GM12878 (cell line): ENCODE data around the gene TEX50. TPM values are rescaled to one million over a fixed set of nuclear protein-coding genes. Genes with fewer than 3 reads are reported as not detected.

ENCODE experiments used
- ATAC-seq: fragments of 200-7000 bp; cut with Tn5 transposase; 3 replicates; pipeline ENCODE4 v1.9.1; 2020; ENCODE audit warnings: mild to moderate bottlenecking, moderate library complexity
- BruUV-seq: library from RNA; stranded (reverse); fragments of 400-500 nt; replicated peaks from 2 replicates; lab custom pipeline; 2021; lab: Mats Ljungman, UMichigan
- CTCF ChIA-PET: fragments of 300-600 bp; sonication (Branson Sonifier 250); formaldehyde crosslinking; extraction: SDS; loops from one replicate; lab custom pipeline; 2021; ENCODE audit warnings: inconsistent platforms; lab: Yijun Ruan, JAX
- POLR2A ChIA-PET: fragments of 350-600 bp; formaldehyde crosslinking; extraction: SDS; loops from one replicate; lab custom pipeline; 2021; ENCODE audit warnings: inconsistent platforms; lab: Charles Lee
- RAD21 ChIA-PET: fragments of 300-600 bp; sonication (Branson Sonifier 250); formaldehyde crosslinking; loops from one replicate; lab custom pipeline; 2023; ENCODE audit warnings: antibody characterized with exemption; ENCODE audit not compliant: unreplicated experiment; lab: Charles Lee
- SMC1A ChIA-PET: fragments of 300-600 bp; sonication (Branson Sonifier 250); formaldehyde crosslinking; loops from one replicate; lab custom pipeline; 2023; ENCODE audit not compliant: unreplicated experiment, uncharacterized antibody; lab: Charles Lee
- DNase-seq: peaks from one replicate; pipeline ENCODE4 v3.0.0-alpha.2; 2011; ENCODE audit warnings: low read depth, low spot score
- FAIRE-seq: peaks from 3 replicates; lab custom pipeline; 2011; peaks lifted over from hg19 to GRCh38; lab: Jason Lieb, UNC
- H2AFZ ChIP-seq: 2 replicates; pipeline ENCODE4 v1.6.0; 2011; ENCODE audit warnings: low read depth, low read length, control low read depth; ENCODE audit not compliant: control insufficient read depth
- H3K27ac ChIP-seq: 2 replicates; pipeline ENCODE4 v1.5.1; 2011; ENCODE audit warnings: control low read depth; ENCODE audit not compliant: control insufficient read depth, insufficient read depth
- H3K27me3 ChIP-seq, 2 experiments: replicated peaks in 1 of 2; 2 replicates each; pipeline versions ENCODE4 v1.6.0 to v1.6.1; 2011; ENCODE audit warnings: low read length in 1 of 2; ENCODE audit not compliant: control insufficient read depth in 2 of 2, insufficient read depth in 2 of 2
- H3K36me3 ChIP-seq, 2 experiments: 2 replicates each; pipeline ENCODE4 v1.5.1; 2011; ENCODE audit warnings: low read length in 1 of 2; ENCODE audit not compliant: control insufficient read depth in 2 of 2, insufficient read depth in 2 of 2
- H3K4me1 ChIP-seq: 2 replicates; pipeline ENCODE4 v1.6.1; 2011; ENCODE audit warnings: mild to moderate bottlenecking, low read length, moderate library complexity, mixed read lengths; ENCODE audit not compliant: control insufficient read depth, insufficient read depth
- H3K4me2 ChIP-seq: 2 replicates; pipeline ENCODE4 v1.6.0; 2011; ENCODE audit warnings: control low read depth; ENCODE audit not compliant: control insufficient read depth, insufficient read depth
- H3K4me3 ChIP-seq: fragments of 200-600 bp; sonication (generic); 2 replicates; pipeline ENCODE4 v1.5.1; 2016
- H3K79me2 ChIP-seq: 2 replicates; pipeline ENCODE4 v1.6.0; 2011; ENCODE audit warnings: low read length; ENCODE audit not compliant: control insufficient read depth, insufficient read depth
- H3K9ac ChIP-seq: 2 replicates; pipeline ENCODE4 v1.8.0; 2011; ENCODE audit warnings: low read length, control low read depth, mixed read lengths; ENCODE audit not compliant: control insufficient read depth, insufficient read depth
- H3K9me3 ChIP-seq: replicated peaks from 3 replicates; pipeline ENCODE4 v1.5.1; 2011; ENCODE audit warnings: mild to moderate bottlenecking, low read length; ENCODE audit not compliant: control insufficient read depth, insufficient read depth
- H4K20me1 ChIP-seq: 2 replicates; pipeline ENCODE4 v1.6.0; 2011; ENCODE audit not compliant: control insufficient read depth, insufficient read depth
- ASH2L ChIP-seq: fragments of 300-600, 200-600 bp; sonication (generic); IDR thresholded peaks from 2 replicates; pipeline ENCODE4 v1.6.1; 2017; ENCODE audit warnings: low read depth, mild to moderate bottlenecking, borderline replicate concordance
- BRCA1 ChIP-seq: IDR thresholded peaks from 2 replicates; pipeline ENCODE4 v1.6.1; 2011; ENCODE audit warnings: low read depth, low read length, improper control_type of control experiment
- CEBPB ChIP-seq, 2 experiments: fragments of 150-350 bp in 1 of 2; IDR thresholded peaks; 2 replicates each; pipeline ENCODE4 v1.6.1; 2012 to 2014; ENCODE audit warnings: low read depth in 2 of 2, low read length in 2 of 2, borderline replicate concordance in 1 of 2, inconsistent platforms in 1 of 2
- CHD4 ChIP-seq: fragments of 200-600 bp; sonication (generic); IDR thresholded peaks from 2 replicates; pipeline ENCODE4 v1.6.1; 2016; ENCODE audit warnings: mild to moderate bottlenecking
- EP300 ChIP-seq, 2 experiments: fragments of 150-350 bp in 1 of 2; IDR thresholded peaks; 2 replicates each; pipeline ENCODE4 v1.6.1; 2011 to 2012; ENCODE audit warnings: low read depth in 2 of 2, low read length in 2 of 2, borderline replicate concordance in 1 of 2, improper control_type of control experiment in 1 of 2, inconsistent platforms in 1 of 2; ENCODE audit not compliant: control insufficient read depth in 1 of 2
- EZH2 ChIP-seq: IDR thresholded peaks from 2 replicates; pipeline ENCODE4 v1.6.1; 2012; ENCODE audit warnings: low read depth, mild to moderate bottlenecking, control low read depth, inconsistent platforms, low read length, borderline replicate concordance; ENCODE audit not compliant: control insufficient read depth
- GABPA ChIP-seq: IDR thresholded peaks from 2 replicates; pipeline ENCODE4 v1.6.1; 2014; ENCODE audit warnings: antibody characterized with exemption, low read depth, mild to moderate bottlenecking, inconsistent platforms
- HDAC2 ChIP-seq: fragments of 200-600 bp; sonication (generic); IDR thresholded peaks from 2 replicates; pipeline ENCODE4 v1.6.1; 2017
- MTA2 ChIP-seq: fragments of 450-650 bp; IDR thresholded peaks from 2 replicates; pipeline ENCODE4 v1.6.1; 2016; ENCODE audit warnings: low read depth, mild to moderate bottlenecking, moderate library complexity
- MXI1 ChIP-seq: fragments of 150-350 bp; IDR thresholded peaks from 2 replicates; pipeline ENCODE4 v1.6.1; 2011; ENCODE audit warnings: low read depth, mild to moderate bottlenecking, inconsistent platforms, low read length, improper control_type of control experiment
- NRF1 ChIP-seq: conservative IDR thresholded peaks from 2 replicates; pipeline ENCODE4 v1.6.1; 2011; ENCODE audit warnings: mild to moderate bottlenecking, low read depth, low read length, improper control_type of control experiment
- RAD21 ChIP-seq: IDR thresholded peaks from 2 replicates; pipeline ENCODE4 v1.6.1; 2011; ENCODE audit warnings: mild to moderate bottlenecking, low read depth, low read length, moderate library complexity; ENCODE audit not compliant: insufficient read depth
- RAD51 ChIP-seq: fragments of 450-650 bp; IDR thresholded peaks from 2 replicates; pipeline ENCODE4 v1.6.1; 2016; ENCODE audit warnings: moderate library complexity, mild to moderate bottlenecking, inconsistent platforms
- SMAD1 ChIP-seq: fragments of 450-650 bp; IDR thresholded peaks from 2 replicates; pipeline ENCODE4 v1.6.1; 2018; ENCODE audit warnings: mild to moderate bottlenecking, low read depth; ENCODE audit not compliant: partially characterized antibody
- STAT3 ChIP-seq: IDR thresholded peaks from 2 replicates; pipeline ENCODE4 v1.6.1; 2011; ENCODE audit warnings: low read depth, low read length, improper control_type of control experiment
- ZNF384 ChIP-seq: IDR thresholded peaks from 2 replicates; pipeline ENCODE4 v1.6.1; 2012; ENCODE audit warnings: low read depth, mild to moderate bottlenecking, low read length, improper control_type of control experiment, borderline replicate concordance
- WGBS: methylation state at CpG from one replicate; pipeline ENCODE4 v1.1.6; 2016; ENCODE audit warnings: low lambda C conversion rate; ENCODE audit not compliant: insufficient replicate concordance, insufficient coverage; ENCODE audit errors: missing lambda C conversion rate; 5-methylcytosine and 5-hydroxymethylcytosine counted together
- in situ Hi-C: fragments of 300-500 bp; cut with MboI; formaldehyde crosslinking; loops from 9 replicates; pipeline ENCODE4 v1.14.3; 2018; ENCODE audit warnings: mixed read lengths
- intact Hi-C: fragments of 100-400 bp; cut with micrococcal nuclease; formaldehyde crosslinking; loops from one replicate; pipeline ENCODE4 v1.14.2; 2022; ENCODE audit not compliant: unreplicated experiment
- polyA plus RNA-seq, 11 experiments: library from polyadenylated mRNA; depleted of rRNA in 4 of 11; unstranded in 6 of 11; stranded (reverse) in 5 of 11; fragments of >200 nt; fragmentation: Nextera tagmentation in 4 of 11; fragmentation: Illumina TruSeq in 1 of 11; extraction: Ambion mirVana in 4 of 11; extraction: Trizol in 1 of 11; gene quantifications; 1 replicate in 1 of 11; 2 replicates in 10 of 11; pipeline versions ENCODE4 v1.2.1 to v1.2.3, GENCODE V29; 2011 to 2016; ENCODE audit warnings: inconsistent platforms in 2 of 11, missing spikeins in 2 of 11, low read depth in 1 of 11
- total RNA-seq, 4 experiments: library from RNA; depleted of rRNA in 3 of 4; stranded (reverse); fragments of >200 nt in 3 of 4; fragmentation: Illumina TruSeq in 1 of 4; extraction: Trizol in 1 of 4; gene quantifications; 2 replicates each; pipeline versions ENCODE4 v1.2.1 to v1.2.3, GENCODE V29; 2013 to 2021
- TF ChIP-seq, protein P1 (sequence below): fragments of 450-650 bp; IDR thresholded peaks from 2 replicates; pipeline ENCODE4 v1.6.1; 2016; ENCODE audit warnings: mild to moderate bottlenecking, moderate library complexity, borderline replicate concordance
- TF ChIP-seq, protein P2 (sequence below): fragments of 450-650 bp; IDR thresholded peaks from 2 replicates; pipeline ENCODE4 v1.6.1; 2017; ENCODE audit warnings: low read depth, mild to moderate bottlenecking, moderate library complexity
- TF ChIP-seq, protein P3 (sequence below): IDR thresholded peaks from 2 replicates; pipeline ENCODE4 v1.6.1; 2011; ENCODE audit warnings: borderline replicate concordance, low read depth, mild to moderate bottlenecking, moderate library complexity, mixed read lengths, low read length; ENCODE audit not compliant: insufficient read depth; ENCODE audit errors: extremely low read length

TEX50 gene
- total and polyA plus RNA-seq, 10 of the 15 experiments (the other 5 are each of a cell fraction or from before 2014, with no cell fraction given): not detected

DNA sequence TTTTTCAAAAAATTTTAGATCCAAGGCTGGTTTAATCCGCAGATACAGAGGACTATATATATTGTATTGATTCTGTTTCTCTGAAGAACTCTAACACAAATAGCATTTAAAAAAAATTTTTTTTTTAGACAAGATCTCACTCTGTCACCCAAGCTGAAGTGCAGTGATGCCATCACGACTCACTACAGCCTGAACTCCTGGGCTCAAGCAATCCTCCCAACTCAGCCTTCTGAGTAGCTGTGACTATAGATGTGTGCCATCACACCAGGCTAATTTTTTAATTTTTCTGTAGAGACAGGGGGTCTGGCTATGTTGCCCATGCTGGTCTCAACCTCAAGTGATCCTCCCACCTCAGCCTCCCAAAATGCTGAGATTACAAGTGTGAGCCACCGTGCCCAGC is 31.5 kb downstream of the TEX50 start:
- intact Hi-C loops: no loop called here
- H4K20me1 ChIP-seq: no peaks in the 10 kb centered on the region
- POLR2A ChIA-PET: no interaction called here
- no peak for DNase-seq
- H3K9me3 ChIP-seq: no peaks in the 10 kb centered on the region
- no peak overlapping the region for H3K9ac ChIP-seq
- CTCF ChIA-PET: no interaction called here
- H2AFZ ChIP-seq: no peak overlapping the region
- FAIRE-seq: no peak
- peaks cover 1 to 14% of the 10 kb centered on the region in 2 experiments; a peak in 2 of 4 replicates for H3K27me3 ChIP-seq
- 43% methylated on average over 3 of the region's 3 CpGs for WGBS
- H3K4me3 ChIP-seq: no peak overlapping the region
- H3K4me2 ChIP-seq: no peak overlapping the region
- no peaks in the 10 kb centered on the region for H3K79me2 ChIP-seq
- H3K36me3 ChIP-seq: no peaks in the 10 kb centered on the region
- no peak overlapping the region for H3K27ac ChIP-seq
- in situ Hi-C loops: no loop called here
- H3K4me1 ChIP-seq: no peaks in the 10 kb centered on the region
- BruUV-seq: no TSS peak
- RAD21 ChIA-PET: no interaction called here
- ATAC-seq: no peak
- SMC1A ChIA-PET: no interaction called here
- TF ChIP-seq NRF1 (no peak), SMAD1 (no peak), MXI1 (no peak), CHD4 (no peak), EP300 (IDR thresholded peaks at IDR 0.05; ENCODE audit: borderline replicate concordance in 1 of 2, control insufficient read depth in 1 of 2, low read depth in 2 of 2, low read length in 2 of 2) (no peak), RAD21 (no peak), GABPA (no peak), EZH2 (no peak), CEBPB (IDR thresholded peaks at IDR 0.05; ENCODE audit: borderline replicate concordance in 1 of 2, low read depth in 2 of 2, low read length in 2 of 2) (no peak), BRCA1 (no peak), ZNF384 (no peak), HDAC2 (no peak), MTA2 (no peak), ASH2L (no peak), STAT3 (no peak), RAD51 (no peak)
- TF ChIP-seq, protein P1, sequence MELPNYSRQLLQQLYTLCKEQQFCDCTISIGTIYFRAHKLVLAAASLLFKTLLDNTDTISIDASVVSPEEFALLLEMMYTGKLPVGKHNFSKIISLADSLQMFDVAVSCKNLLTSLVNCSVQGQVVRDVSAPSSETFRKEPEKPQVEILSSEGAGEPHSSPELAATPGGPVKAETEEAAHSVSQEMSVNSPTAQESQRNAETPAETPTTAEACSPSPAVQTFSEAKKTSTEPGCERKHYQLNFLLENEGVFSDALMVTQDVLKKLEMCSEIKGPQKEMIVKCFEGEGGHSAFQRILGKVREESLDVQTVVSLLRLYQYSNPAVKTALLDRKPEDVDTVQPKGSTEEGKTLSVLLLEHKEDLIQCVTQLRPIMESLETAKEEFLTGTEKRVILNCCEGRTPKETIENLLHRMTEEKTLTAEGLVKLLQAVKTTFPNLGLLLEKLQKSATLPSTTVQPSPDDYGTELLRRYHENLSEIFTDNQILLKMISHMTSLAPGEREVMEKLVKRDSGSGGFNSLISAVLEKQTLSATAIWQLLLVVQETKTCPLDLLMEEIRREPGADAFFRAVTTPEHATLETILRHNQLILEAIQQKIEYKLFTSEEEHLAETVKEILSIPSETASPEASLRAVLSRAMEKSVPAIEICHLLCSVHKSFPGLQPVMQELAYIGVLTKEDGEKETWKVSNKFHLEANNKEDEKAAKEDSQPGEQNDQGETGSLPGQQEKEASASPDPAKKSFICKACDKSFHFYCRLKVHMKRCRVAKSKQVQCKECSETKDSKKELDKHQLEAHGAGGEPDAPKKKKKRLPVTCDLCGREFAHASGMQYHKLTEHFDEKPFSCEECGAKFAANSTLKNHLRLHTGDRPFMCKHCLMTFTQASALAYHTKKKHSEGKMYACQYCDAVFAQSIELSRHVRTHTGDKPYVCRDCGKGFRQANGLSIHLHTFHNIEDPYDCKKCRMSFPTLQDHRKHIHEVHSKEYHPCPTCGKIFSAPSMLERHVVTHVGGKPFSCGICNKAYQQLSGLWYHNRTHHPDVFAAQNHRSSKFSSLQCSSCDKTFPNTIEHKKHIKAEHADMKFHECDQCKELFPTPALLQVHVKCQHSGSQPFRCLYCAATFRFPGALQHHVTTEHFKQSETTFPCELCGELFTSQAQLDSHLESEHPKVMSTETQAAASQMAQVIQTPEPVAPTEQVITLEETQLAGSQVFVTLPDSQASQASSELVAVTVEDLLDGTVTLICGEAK: no peak
- TF ChIP-seq, protein P2, sequence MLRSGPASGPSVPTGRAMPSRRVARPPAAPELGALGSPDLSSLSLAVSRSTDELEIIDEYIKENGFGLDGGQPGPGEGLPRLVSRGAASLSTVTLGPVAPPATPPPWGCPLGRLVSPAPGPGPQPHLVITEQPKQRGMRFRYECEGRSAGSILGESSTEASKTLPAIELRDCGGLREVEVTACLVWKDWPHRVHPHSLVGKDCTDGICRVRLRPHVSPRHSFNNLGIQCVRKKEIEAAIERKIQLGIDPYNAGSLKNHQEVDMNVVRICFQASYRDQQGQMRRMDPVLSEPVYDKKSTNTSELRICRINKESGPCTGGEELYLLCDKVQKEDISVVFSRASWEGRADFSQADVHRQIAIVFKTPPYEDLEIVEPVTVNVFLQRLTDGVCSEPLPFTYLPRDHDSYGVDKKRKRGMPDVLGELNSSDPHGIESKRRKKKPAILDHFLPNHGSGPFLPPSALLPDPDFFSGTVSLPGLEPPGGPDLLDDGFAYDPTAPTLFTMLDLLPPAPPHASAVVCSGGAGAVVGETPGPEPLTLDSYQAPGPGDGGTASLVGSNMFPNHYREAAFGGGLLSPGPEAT: no peak
- TF ChIP-seq, protein P3, sequence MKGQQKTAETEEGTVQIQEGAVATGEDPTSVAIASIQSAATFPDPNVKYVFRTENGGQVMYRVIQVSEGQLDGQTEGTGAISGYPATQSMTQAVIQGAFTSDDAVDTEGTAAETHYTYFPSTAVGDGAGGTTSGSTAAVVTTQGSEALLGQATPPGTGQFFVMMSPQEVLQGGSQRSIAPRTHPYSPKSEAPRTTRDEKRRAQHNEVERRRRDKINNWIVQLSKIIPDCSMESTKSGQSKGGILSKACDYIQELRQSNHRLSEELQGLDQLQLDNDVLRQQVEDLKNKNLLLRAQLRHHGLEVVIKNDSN: no peak
